ENCODE measurements around the gene TCFL5. TPM values are rescaled to one million over a fixed set of nuclear protein-coding genes. Genes with fewer than 3 reads are reported as not detected.

TCFL5 gene
- total and polyA plus RNA-seq, 10 of the 15 experiments (the other 5 are each of a cell fraction or from before 2014, with no cell fraction given), result 0.48 to 8.1 (median 3.8) TPM

DNA sequence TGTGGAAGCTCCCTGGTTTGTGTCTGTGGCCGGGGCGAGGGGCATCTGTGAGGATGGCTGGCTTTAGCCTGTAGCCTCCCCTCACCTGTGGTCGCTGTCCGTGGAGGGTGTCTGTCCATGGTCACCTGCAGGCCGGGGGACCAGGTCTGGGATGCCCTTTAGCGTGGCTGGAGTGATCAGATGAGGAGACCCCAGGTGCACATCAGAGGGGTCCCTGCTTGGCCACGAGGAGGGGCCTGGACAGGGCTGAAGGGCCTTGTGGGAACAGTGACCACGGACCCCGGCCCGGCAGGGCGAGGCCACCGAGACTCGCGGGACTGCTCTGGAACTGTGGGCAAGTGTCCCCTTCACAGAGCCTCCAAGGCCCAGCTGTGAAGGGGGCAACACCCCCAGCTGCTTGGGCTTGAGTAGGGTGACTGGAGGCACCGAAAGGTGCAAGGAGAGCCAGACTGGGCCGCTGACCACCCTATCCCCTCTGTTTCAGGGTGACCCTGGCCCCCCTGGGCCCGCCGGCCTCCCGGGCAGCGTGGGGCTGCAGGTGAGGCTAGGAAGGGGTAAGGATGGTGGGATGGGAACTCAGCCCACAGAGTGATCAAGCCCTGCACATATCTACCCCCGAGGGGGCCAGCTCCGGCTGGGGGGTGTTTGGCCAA lies 36.2 kb downstream of the TCFL5 start (continued):
- TF ChIP-seq, protein P1, sequence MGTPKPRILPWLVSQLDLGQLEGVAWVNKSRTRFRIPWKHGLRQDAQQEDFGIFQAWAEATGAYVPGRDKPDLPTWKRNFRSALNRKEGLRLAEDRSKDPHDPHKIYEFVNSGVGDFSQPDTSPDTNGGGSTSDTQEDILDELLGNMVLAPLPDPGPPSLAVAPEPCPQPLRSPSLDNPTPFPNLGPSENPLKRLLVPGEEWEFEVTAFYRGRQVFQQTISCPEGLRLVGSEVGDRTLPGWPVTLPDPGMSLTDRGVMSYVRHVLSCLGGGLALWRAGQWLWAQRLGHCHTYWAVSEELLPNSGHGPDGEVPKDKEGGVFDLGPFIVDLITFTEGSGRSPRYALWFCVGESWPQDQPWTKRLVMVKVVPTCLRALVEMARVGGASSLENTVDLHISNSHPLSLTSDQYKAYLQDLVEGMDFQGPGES (IDR thresholded peaks at IDR 0.05), result no peak
- TF ChIP-seq ESRRA (IDR thresholded peaks at IDR 0.05; ENCODE audit: low read length), result no peak
- TF ChIP-seq IKZF1 (conservative IDR thresholded peaks at IDR 0.05), result no peak
- no peak for TF ChIP-seq MTA3 (IDR thresholded peaks at IDR 0.05; ENCODE audit: borderline replicate concordance, low read length)

DNA sequence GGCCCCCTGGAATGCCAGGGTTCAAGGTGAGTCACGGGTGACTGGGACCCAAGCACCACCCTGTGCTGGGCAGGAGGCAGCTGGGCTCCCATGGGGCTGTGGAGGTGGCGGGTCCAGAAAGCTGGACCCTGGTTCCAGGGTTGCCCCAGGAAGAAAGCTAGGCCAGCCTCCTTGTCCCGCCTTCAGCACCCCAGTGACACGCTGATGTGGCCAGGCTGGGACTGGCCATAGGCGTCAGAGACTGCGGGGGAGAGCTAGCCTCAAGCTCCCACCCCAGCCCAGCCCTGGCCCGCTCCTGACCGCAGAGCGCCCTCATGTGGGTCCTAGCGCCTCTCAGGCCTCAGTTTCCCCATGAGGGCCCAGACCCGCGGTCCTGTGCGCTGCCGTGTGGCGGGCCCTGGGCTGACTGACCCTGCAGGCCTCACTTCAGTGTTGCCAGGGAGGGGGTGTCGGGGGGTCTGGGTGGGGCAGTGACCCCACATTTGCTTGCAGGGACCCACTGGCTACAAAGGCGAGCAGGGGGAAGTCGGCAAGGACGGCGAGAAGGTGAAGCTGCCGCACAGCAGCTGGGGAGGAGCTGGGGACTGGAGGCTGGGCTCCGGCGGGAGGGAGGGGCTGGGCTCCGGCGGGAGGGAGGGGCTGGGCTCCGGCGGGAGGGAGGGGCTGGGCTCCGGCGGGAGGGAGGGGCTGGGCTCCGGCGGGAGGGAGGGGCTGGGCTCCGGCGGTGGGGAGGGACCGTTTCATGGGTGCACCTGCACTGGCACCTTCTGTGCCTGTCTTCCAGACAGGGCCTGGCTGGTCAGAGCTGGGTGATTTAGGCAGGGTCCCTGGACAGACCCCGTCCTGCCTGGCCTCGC lies 36.9 kb downstream of the TCFL5 start:
- Histone ChIP-seq H3K9ac (ENCODE audit: control insufficient read depth, insufficient read depth, low read length) (no peak overlapping the region), H3K9me3 (replicated peaks; ENCODE audit: control insufficient read depth, insufficient read depth, low read length) (no peaks in the 10 kb centered on the region), H3K27me3 (replicated peaks in 1 of 2; ENCODE audit: control insufficient read depth in 2 of 2, insufficient read depth in 2 of 2, low read length in 1 of 2) (0 out of 4 replicates have a peak, but pooled peaks cover 0 to 1% of the 10 kb centered on the region in 2 experiments), H3K4me1 (ENCODE audit: control insufficient read depth, insufficient read depth, low read length) (0 out of 2 replicates have a peak, but pooled peaks cover 2% of the 10 kb centered on the region), H4K20me1 (ENCODE audit: control insufficient read depth, insufficient read depth) (no peaks in the 10 kb centered on the region), H3K4me3 (0 out of 2 replicates have a peak overlapping the region, but pooled peaks have one; percentile 6), H3K27ac (ENCODE audit: control insufficient read depth, insufficient read depth) (no peak overlapping the region), H3K36me3 (ENCODE audit: control insufficient read depth in 2 of 2, insufficient read depth in 2 of 2, low read length in 1 of 2) (no peaks in the 10 kb centered on the region), H3K79me2 (ENCODE audit: control insufficient read depth, insufficient read depth, low read length) (no peaks in the 10 kb centered on the region), H2AFZ (ENCODE audit: control insufficient read depth, low read depth, low read length) (no peak overlapping the region; the same call in 1 of the 2 replicates), H3K4me2 (ENCODE audit: control insufficient read depth, insufficient read depth) (no peak overlapping the region)
- ChIA-PET RAD21 (ENCODE audit: unreplicated experiment) (interaction anchor here (0.9 to 1.0 kb wide), 2 partner anchors 75 to 184 kb away, joined by 3 to 7 read pairs; no protein-coding TSS in a partner anchor), SMC1A (ENCODE audit: uncharacterized antibody, unreplicated experiment) (interaction anchor here (0.6 to 1.1 kb wide), 3 partner anchors 74 to 190 kb away, joined by 3 to 4 read pairs (median 4); no protein-coding TSS in a partner anchor), POLR2A (no interaction called here), CTCF (interaction anchor here (0.8 to 2.2 kb wide), 6 partner anchors 16 to 185 kb away, joined by 3 to 14 read pairs (median 4); no protein-coding TSS in a partner anchor)
- TF ChIP-seq LARP7 (IDR thresholded peaks at IDR 0.05) (no peak), BCL11A (IDR thresholded peaks at IDR 0.05; ENCODE audit: low read depth, low read length) (no peak)
- WGBS (ENCODE audit: insufficient coverage, insufficient replicate concordance, low lambda C conversion rate, missing lambda C conversion rate), result 32% methylated on average over 19 of the region's 36 CpGs
- in situ Hi-C loops (cut with MboI) (loop anchor here (5.0 kb wide), 1 partner anchor 47 kb away; no protein-coding TSS in a partner anchor), intact Hi-C loops (cut with micrococcal nuclease; ENCODE audit: unreplicated experiment) (no loop called here)
- BruUV-seq (replicated peaks), result no TSS peak
- DNase-seq (ENCODE audit: low read depth, low spot score), result no peak
- peak; percentile 57 for ATAC-seq
- FAIRE-seq, result no peak
